ENCODE measurements around the gene ARGFX.
"Not testable (repeated sequence)": the region's sequence is repeated elsewhere in the genome, so short reads cannot be mapped to it uniquely, and the experiment has no call there.

Gene ARGFX

GRCh38 chr3:121599900-121600299, 32.2 kb downstream of the ARGFX start:
- DNase-seq (ENCODE audit: low read depth): not testable (repeated sequence)

GRCh38 chr3:121601212-121601812, 33.6 kb downstream of the ARGFX start:
- DNase-seq (ENCODE audit: low read depth): no peak

- DNase-seq (ENCODE audit: low read depth): no peak
These were observed 37.0 kb downstream of the ARGFX start for GRCh38 chr3:121604759-121605158.

DNA sequence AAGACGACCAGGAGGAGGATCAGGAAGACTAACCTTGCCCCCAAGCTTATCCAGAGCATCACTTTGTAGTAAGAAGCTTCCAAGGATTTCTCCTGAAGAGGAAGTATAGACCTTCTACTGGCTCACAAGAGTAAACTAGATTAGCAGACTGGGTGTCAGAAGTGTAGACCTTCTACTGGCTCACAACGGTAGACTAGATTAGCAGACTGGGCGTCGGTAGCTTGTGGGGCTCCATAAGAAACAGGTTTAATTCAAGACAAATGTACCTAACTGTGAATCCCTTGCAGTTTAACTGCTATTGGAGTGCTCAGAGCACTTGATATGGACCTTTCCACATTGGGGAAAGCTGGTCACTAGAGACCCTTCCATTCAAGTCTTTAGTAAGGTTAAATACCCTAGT, 38.4 kb downstream of the ARGFX start:
- DNase-seq (ENCODE audit: low read depth): no peak
